GM21723 (cell line): ENCODE data around the gene DNMT3L.
"Not testable (repeated sequence)": the region's sequence is repeated elsewhere in the genome, so short reads cannot be mapped to it uniquely, and the experiment has no call there.

ENCODE experiments used
- ATAC-seq: cut with Tn5 transposase; IDR thresholded peaks from one replicate; pipeline ENCODE4 v1.9.1; 2021; ENCODE audit warnings: mild to moderate bottlenecking, moderate library complexity; ENCODE audit not compliant: unreplicated experiment

Gene DNMT3L

DNA sequence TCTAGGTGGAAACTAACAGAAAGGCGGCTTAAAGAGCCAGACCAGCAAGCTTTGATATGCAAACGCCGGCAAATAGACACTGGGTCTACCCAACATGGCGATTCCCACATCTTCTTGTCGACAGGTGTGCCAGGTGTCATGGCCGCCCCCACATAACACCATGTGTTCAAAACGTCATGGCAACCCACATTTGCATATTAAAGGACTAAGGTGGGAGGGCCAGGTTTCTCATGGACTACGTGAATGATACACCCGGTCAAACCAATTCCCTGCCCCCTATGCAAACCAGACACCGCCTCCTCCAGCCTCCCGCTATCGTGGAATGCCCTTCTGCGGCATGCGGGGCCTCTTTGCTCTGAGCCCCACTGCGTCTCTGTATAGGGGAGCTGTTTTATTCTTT lies 62.2 kb downstream of the DNMT3L start:
- ATAC-seq, result no peak

DNA sequence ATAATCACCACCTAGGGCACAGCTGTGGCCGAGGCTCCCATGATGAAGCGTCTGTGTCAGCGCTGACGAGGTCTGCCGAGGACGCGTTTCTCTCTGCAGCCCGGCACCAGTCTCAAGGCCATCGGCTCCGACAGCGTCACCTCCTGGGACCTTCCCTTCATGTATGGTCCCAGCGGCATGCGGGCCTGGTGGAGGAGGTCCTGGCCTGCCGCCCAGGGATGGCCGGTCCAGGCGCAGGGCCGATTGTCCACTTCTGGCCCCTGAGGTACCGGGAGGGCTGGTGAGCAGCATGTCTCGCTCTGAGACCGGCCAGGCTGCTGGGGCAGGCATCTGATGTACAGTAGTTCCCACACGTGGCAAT lies 64.6 kb downstream of the DNMT3L start:
- ATAC-seq, result not testable (repeated sequence)
